Loucy (cell line): ENCODE measurements around the gene KRTAP21-3.

Experiments
- H2AFZ ChIP-seq: fragments of 200-600 bp; sonication (generic); 2 replicates; pipeline ENCODE4 v1.6.0; 2016; ENCODE audit warnings: antibody characterized with exemption, mild to moderate bottlenecking, low read length, moderate library complexity
- H3F3A ChIP-seq: fragments of 200-600 bp; 2 replicates; pipeline ENCODE4 v1.6.0; 2016; ENCODE audit warnings: antibody characterized with exemption, low read depth, mild to moderate bottlenecking
- H3K27me3 ChIP-seq: fragments of 200-600 bp; sonication (generic); 2 replicates; pipeline ENCODE4 v1.6.1; 2014; ENCODE audit warnings: low read length, mild to moderate bottlenecking; ENCODE audit not compliant: insufficient read depth, poor library complexity, severe bottlenecking
- H3K36me3 ChIP-seq: fragments of 200-600 bp; sonication (generic); 2 replicates; pipeline ENCODE4 v1.6.1; 2016; ENCODE audit warnings: low read length; ENCODE audit not compliant: insufficient read depth
- H3K4me1 ChIP-seq: fragments of 200-600 bp; sonication (generic); 2 replicates; pipeline ENCODE4 v1.5.1; 2014; ENCODE audit warnings: low read length, mild to moderate bottlenecking; ENCODE audit not compliant: insufficient read depth, poor library complexity, severe bottlenecking
- H3K4me2 ChIP-seq: fragments of 200-600 bp; sonication (generic); 2 replicates; pipeline ENCODE4 v1.6.0; 2014; ENCODE audit warnings: antibody characterized with exemption, low read length, low read depth, mild to moderate bottlenecking; ENCODE audit not compliant: poor library complexity, severe bottlenecking
- H3K4me3 ChIP-seq: fragments of 200-600 bp; sonication (generic); 2 replicates; pipeline ENCODE4 v1.5.1; 2014; ENCODE audit warnings: low read length, mild to moderate bottlenecking, mixed read lengths; ENCODE audit not compliant: poor library complexity, severe bottlenecking
- H3K79me2 ChIP-seq: fragments of 200-600 bp; sonication (generic); 2 replicates; pipeline ENCODE4 v1.6.1; 2014; ENCODE audit warnings: low read length; ENCODE audit not compliant: insufficient read depth
- H3K9ac ChIP-seq: fragments of 200-600 bp; sonication (generic); 2 replicates; pipeline ENCODE4 v1.6.0; 2014; ENCODE audit warnings: mild to moderate bottlenecking, low read depth, low read length, moderate library complexity; ENCODE audit not compliant: poor library complexity, severe bottlenecking
- H3K9me2 ChIP-seq: fragments of 200-600 bp; sonication (generic); replicated peaks from 2 replicates; pipeline ENCODE4 v1.6.1; 2016; ENCODE audit warnings: low read depth, low read length, mixed read lengths
- H3K9me3 ChIP-seq: fragments of 200-600 bp; sonication (generic); 2 replicates; pipeline ENCODE4 v1.6.1; 2014; ENCODE audit warnings: mild to moderate bottlenecking, antibody characterized with exemption, low read length, low read depth; ENCODE audit not compliant: insufficient read depth
- H4K20me1 ChIP-seq: fragments of 200-600 bp; sonication (generic); 2 replicates; pipeline ENCODE4 v1.6.0; 2014; ENCODE audit warnings: antibody characterized with exemption, low read length, mild to moderate bottlenecking; ENCODE audit not compliant: insufficient read depth, poor library complexity, severe bottlenecking
- CTCF ChIP-seq: fragments of 200-600 bp; sonication (generic); conservative IDR thresholded peaks from 2 replicates; pipeline ENCODE4 v1.5.1; 2014; ENCODE audit warnings: mild to moderate bottlenecking, antibody characterized with exemption, low read length
- EZH2phosphoT487 ChIP-seq: fragments of 200-600 bp; IDR thresholded peaks from 2 replicates; pipeline ENCODE4 v1.6.1; 2018; ENCODE audit warnings: antibody characterized with exemption, mild to moderate bottlenecking, moderate library complexity, borderline replicate concordance

The KRTAP21-3 gene

GRCh38 chr21:30689822-30690221 lies 28.8 kb downstream of the KRTAP21-3 start:
- Histone ChIP-seq H3F3A (no peaks in the 10 kb centered on the region), H3K79me2 (no peaks in the 10 kb centered on the region), H3K4me2 (no peak overlapping the region), H4K20me1 (no peaks in the 10 kb centered on the region), H2AFZ (no peak overlapping the region), H3K9ac (no peak overlapping the region), H3K9me2 (no peaks in the 10 kb centered on the region), H3K9me3 (no peaks in the 10 kb centered on the region), H3K36me3 (no peaks in the 10 kb centered on the region), H3K27me3 (no peaks in the 10 kb centered on the region), H3K4me3 (no peak overlapping the region), H3K4me1 (no peaks in the 10 kb centered on the region)
- no peak for TF ChIP-seq EZH2phosphoT487
- TF ChIP-seq CTCF: no peak

- no peaks in the 10 kb centered on the region for H3K9me3 ChIP-seq
- no peak for TF ChIP-seq EZH2phosphoT487
- no peak overlapping the region for H3K4me2 ChIP-seq
- H2AFZ ChIP-seq: no peak overlapping the region
- no peaks in the 10 kb centered on the region for H3K79me2 ChIP-seq
- no peaks in the 10 kb centered on the region for H4K20me1 ChIP-seq
- no peaks in the 10 kb centered on the region for H3K4me1 ChIP-seq
- no peak overlapping the region for H3K4me3 ChIP-seq
- H3K27me3 ChIP-seq: no peaks in the 10 kb centered on the region
- no peaks in the 10 kb centered on the region for H3K36me3 ChIP-seq
- no peaks in the 10 kb centered on the region for H3K9me2 ChIP-seq
- H3F3A ChIP-seq: no peaks in the 10 kb centered on the region
- H3K9ac ChIP-seq: no peak overlapping the region
Observed at GRCh38 chr21:30684506-30684905, 34.1 kb downstream of the KRTAP21-3 start.

- H3K4me2 ChIP-seq: no peak overlapping the region
- no peaks in the 10 kb centered on the region for H3K27me3 ChIP-seq
- no peaks in the 10 kb centered on the region for H3K9me2 ChIP-seq
- no peaks in the 10 kb centered on the region for H3F3A ChIP-seq
- H3K4me1 ChIP-seq: no peaks in the 10 kb centered on the region
- no peak for TF ChIP-seq EZH2phosphoT487
- TF ChIP-seq CTCF: no peak
- H3K4me3 ChIP-seq: no peak overlapping the region
- no peak overlapping the region for H3K9ac ChIP-seq
- no peak overlapping the region for H2AFZ ChIP-seq
- no peaks in the 10 kb centered on the region for H3K9me3 ChIP-seq
- H4K20me1 ChIP-seq: no peaks in the 10 kb centered on the region
- no peaks in the 10 kb centered on the region for H3K79me2 ChIP-seq
- H3K36me3 ChIP-seq: no peaks in the 10 kb centered on the region
Observed at GRCh38 chr21:30680586-30680985, 38.0 kb downstream of the KRTAP21-3 start.

- Histone ChIP-seq H3K36me3 (no peaks in the 10 kb centered on the region), H3K4me3 (no peak overlapping the region), H3K9ac (no peak overlapping the region), H3K27me3 (no peaks in the 10 kb centered on the region), H3K79me2 (no peaks in the 10 kb centered on the region), H3F3A (no peaks in the 10 kb centered on the region), H3K9me3 (no peaks in the 10 kb centered on the region), H2AFZ (no peak overlapping the region), H3K4me1 (no peaks in the 10 kb centered on the region), H4K20me1 (no peaks in the 10 kb centered on the region), H3K4me2 (no peak overlapping the region), H3K9me2 (no peaks in the 10 kb centered on the region)
- no peak for TF ChIP-seq CTCF
- TF ChIP-seq EZH2phosphoT487: no peak
Observed at GRCh38 chr21:30676737-30677136, 41.8 kb downstream of the KRTAP21-3 start.
